ENCODE results near the gene NDUFV2.
"Not testable (repeated sequence)": the region's sequence is repeated elsewhere in the genome, so short reads cannot be mapped to it uniquely, and the experiment has no call there.

Gene NDUFV2

DNA sequence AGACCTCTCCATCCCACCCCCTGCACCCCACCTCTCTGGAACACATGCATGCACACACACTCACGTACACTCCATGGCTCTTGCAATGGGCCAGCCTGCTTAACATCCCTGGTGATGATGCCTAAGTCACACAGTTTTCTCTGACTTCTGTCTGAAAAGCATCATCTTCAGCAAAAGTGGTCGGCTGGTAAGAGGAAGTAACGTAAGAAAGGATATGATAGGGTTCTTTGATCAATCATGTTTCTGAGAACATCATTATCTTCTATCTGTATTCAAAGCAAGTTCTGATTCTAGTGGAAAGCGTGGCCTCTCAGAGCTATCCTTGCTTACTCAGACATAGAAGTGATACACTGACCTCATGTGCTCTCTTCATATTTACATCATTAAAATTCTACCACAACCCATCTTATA is 11.4 kb upstream of the NDUFV2 start:
- Mint-ChIP-seq H3K4me3 (no peak overlapping the region), H3K27ac (no peak overlapping the region), H3K9me3 (no peaks in the 10 kb centered on the region), H3K4me1 (peaks cover 6% of the 10 kb centered on the region), H3K36me3 (ENCODE audit: low read depth) (no peaks in the 10 kb centered on the region), H3K27me3 (ENCODE audit: low read depth) (peaks cover 4% of the 10 kb centered on the region)
- TF ChIP-seq CTCF (IDR thresholded peaks at IDR 0.05; ENCODE audit: unreplicated experiment in 3 of 3), result no peak

- Mint-ChIP-seq H3K27me3 (ENCODE audit: low read depth) (peaks cover 4% of the 10 kb centered on the region), H3K4me1 (peaks cover 6% of the 10 kb centered on the region), H3K27ac (no peak overlapping the region), H3K9me3 (no peaks in the 10 kb centered on the region), H3K4me3 (no peak overlapping the region), H3K36me3 (ENCODE audit: low read depth) (no peaks in the 10 kb centered on the region)
- no peak for TF ChIP-seq CTCF (IDR thresholded peaks at IDR 0.05; ENCODE audit: unreplicated experiment in 3 of 3)
Measured at GRCh38 chr18:9092665-9093064, 9.8 kb upstream of the NDUFV2 start.

GRCh38 chr18:9093109-9093508 is 9.4 kb upstream of the NDUFV2 start:
- not testable (repeated sequence) for H3K9me3 Mint-ChIP-seq; H3K27me3 Mint-ChIP-seq (ENCODE audit: low read depth)

GRCh38 chr18:9094307-9095226 is 7.9 kb upstream of the NDUFV2 start:
- Mint-ChIP-seq H3K36me3 (ENCODE audit: low read depth) (no peaks in the 10 kb centered on the region), H3K4me1 (peaks cover 6% of the 10 kb centered on the region), H3K4me3 (no peak overlapping the region), H3K9me3 (no peaks in the 10 kb centered on the region), H3K27ac (peak overlapping the region in 1 of 3 experiments; percentile 43), H3K27me3 (ENCODE audit: low read depth) (no peaks in the 10 kb centered on the region)
- no peak for TF ChIP-seq CTCF (IDR thresholded peaks at IDR 0.05; ENCODE audit: unreplicated experiment in 3 of 3)

More at GRCh38 chr18:9093109-9093508, 9.4 kb upstream of the NDUFV2 start:
- H3K36me3 Mint-ChIP-seq (ENCODE audit: low read depth); H3K4me3 Mint-ChIP-seq; H3K27ac Mint-ChIP-seq; H3K4me1 Mint-ChIP-seq: not testable (repeated sequence)

- Mint-ChIP-seq H3K27ac (no peak overlapping the region), H3K4me3 (no peak overlapping the region), H3K36me3 (ENCODE audit: low read depth) (no peaks in the 10 kb centered on the region), H3K27me3 (ENCODE audit: low read depth) (no peaks in the 10 kb centered on the region), H3K4me1 (peaks cover 6% of the 10 kb centered on the region), H3K9me3 (no peaks in the 10 kb centered on the region)
- TF ChIP-seq CTCF (IDR thresholded peaks at IDR 0.05; ENCODE audit: unreplicated experiment in 3 of 3), result no peak
Measured at GRCh38 chr18:9095297-9096006, 7.0 kb upstream of the NDUFV2 start.

DNA sequence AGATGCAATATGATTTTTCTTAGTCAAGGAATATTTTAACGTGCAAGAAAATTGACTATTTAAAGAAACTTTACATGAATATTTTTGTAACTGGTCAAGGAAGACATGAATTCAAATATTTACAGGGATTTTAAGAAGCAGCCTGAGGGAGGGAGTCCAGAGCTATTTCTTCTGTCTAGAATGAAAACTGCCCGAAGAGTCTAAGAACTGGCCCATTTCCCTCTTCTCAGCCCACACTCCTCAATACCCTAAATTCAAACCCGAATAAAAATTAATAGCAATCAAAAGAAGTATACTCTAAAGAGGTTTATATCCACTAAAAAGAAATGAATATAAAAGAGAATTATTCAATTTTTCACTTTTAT is 6.5 kb upstream of the NDUFV2 start:
- no peak for TF ChIP-seq CTCF (IDR thresholded peaks at IDR 0.05; ENCODE audit: unreplicated experiment in 3 of 3)
- no peaks in the 10 kb centered on the region for H3K9me3 Mint-ChIP-seq
- H3K4me3 Mint-ChIP-seq, result no peak overlapping the region
- H3K4me1 Mint-ChIP-seq, result peaks cover 10% of the 10 kb centered on the region
- no peaks in the 10 kb centered on the region for H3K27me3 Mint-ChIP-seq (ENCODE audit: low read depth)
- H3K36me3 Mint-ChIP-seq (ENCODE audit: low read depth), result no peaks in the 10 kb centered on the region
- H3K27ac Mint-ChIP-seq, result no peak overlapping the region

All from nephron (organoid).